GM23248 (cell line): ENCODE results near the gene PRR22. TPM values are rescaled to one million over a fixed set of nuclear protein-coding genes. Genes with fewer than 3 reads are reported as not detected.

ENCODE experiments used
- DNase-seq: peaks from one replicate; pipeline ENCODE4 v3.0.0-alpha.2; 2015
- H2AFZ ChIP-seq: fragments of 200-600 bp; sonication (generic); 2 replicates; pipeline ENCODE4 v1.6.1; 2016; ENCODE audit warnings: antibody characterized with exemption
- H3F3A ChIP-seq: fragments of 200-600 bp; sonication (generic); 2 replicates; pipeline ENCODE4 v1.6.1; 2016; ENCODE audit warnings: mild to moderate bottlenecking, antibody characterized with exemption, mixed run types; ENCODE audit not compliant: insufficient read depth
- H3K27ac ChIP-seq: fragments of 200-600 bp; sonication (generic); 2 replicates; pipeline ENCODE4 v1.5.1; 2016; ENCODE audit warnings: mild to moderate bottlenecking
- H3K27me3 ChIP-seq: fragments of 200-600 bp; sonication (generic); replicated peaks from 2 replicates; pipeline ENCODE4 v1.6.1; 2016; ENCODE audit warnings: mild to moderate bottlenecking; ENCODE audit not compliant: insufficient read depth
- H3K36me3 ChIP-seq: fragments of 200-600 bp; sonication (generic); 2 replicates; pipeline ENCODE4 v1.6.1; 2016; ENCODE audit warnings: low read depth, mild to moderate bottlenecking
- H3K4me1 ChIP-seq: fragments of 200-600 bp; sonication (generic); 2 replicates; pipeline ENCODE4 v1.6.1; 2016; ENCODE audit warnings: mild to moderate bottlenecking; ENCODE audit not compliant: insufficient read depth
- H3K4me2 ChIP-seq: fragments of 200-600 bp; sonication (generic); one replicate; pipeline ENCODE4 v1.6.1; 2016; ENCODE audit warnings: mild to moderate bottlenecking; ENCODE audit not compliant: unreplicated experiment
- H3K4me3 ChIP-seq: fragments of 200-600 bp; sonication (generic); 2 replicates; pipeline ENCODE4 v1.5.1; 2016; ENCODE audit warnings: mild to moderate bottlenecking
- H3K79me2 ChIP-seq: fragments of 200-600 bp; sonication (generic); 2 replicates; pipeline ENCODE4 v1.6.1; 2016; ENCODE audit warnings: mild to moderate bottlenecking; ENCODE audit not compliant: insufficient read depth
- H3K9ac ChIP-seq: fragments of 200-600 bp; sonication (generic); 2 replicates; pipeline ENCODE4 v1.6.1; 2016; ENCODE audit warnings: mild to moderate bottlenecking
- H3K9me2 ChIP-seq: fragments of 200-600 bp; sonication (generic); 2 replicates; pipeline ENCODE4 v1.6.1; 2016; ENCODE audit warnings: mixed run types, mild to moderate bottlenecking, moderate library complexity; ENCODE audit not compliant: insufficient read depth
- H3K9me3 ChIP-seq: fragments of 200-600 bp; sonication (generic); one replicate; pipeline ENCODE4 v1.6.1; 2017; ENCODE audit warnings: low read depth
- H4K20me1 ChIP-seq: fragments of 200-600 bp; sonication (generic); 2 replicates; pipeline ENCODE4 v1.6.0; 2016; ENCODE audit not compliant: insufficient read depth
- EZH2 ChIP-seq: fragments of 200-600 bp; sonication (generic); IDR thresholded peaks from 2 replicates; pipeline ENCODE4 v1.6.1; 2018; ENCODE audit warnings: antibody characterized with exemption, mild to moderate bottlenecking; ENCODE audit not compliant: insufficient read depth, poor library complexity, severe bottlenecking
- EZH2phosphoT487 ChIP-seq: fragments of 200-600 bp; sonication (generic); IDR thresholded peaks from 2 replicates; pipeline ENCODE4 v1.6.1; 2018; ENCODE audit warnings: antibody characterized with exemption, moderate library complexity, mild to moderate bottlenecking, low read depth; ENCODE audit not compliant: insufficient read depth
- WGBS, 2 experiments: methylation state at CpG; one replicate each; pipeline ENCODE4 v1.1.6; 2015 to 2017; ENCODE audit warnings: low lambda C conversion rate in 2 of 2, low coverage in 1 of 2; ENCODE audit errors: missing lambda C conversion rate in 2 of 2; 5-methylcytosine and 5-hydroxymethylcytosine counted together
- in situ Hi-C: fragments of 300-500 bp; cut with MboI; formaldehyde crosslinking; loops from 2 replicates; pipeline ENCODE4 v1.15.0; 2020
- polyA plus RNA-seq: library from polyadenylated mRNA; unstranded; fragments of >200 nt; fragmentation: Nextera tagmentation; extraction: Ambion mirVana; gene quantifications from 2 replicates; pipeline ENCODE4 v1.2.1, GENCODE V29; 2016
- total RNA-seq: library from RNA; depleted of rRNA; stranded (reverse); fragments of >200 nt; shearing (Covaris generic); gene quantifications from 2 replicates; pipeline ENCODE4 v1.2.3, GENCODE V29; 2014

Gene PRR22
- total and polyA plus RNA-seq, 2 experiments from 2014 or later = 0.19 TPM; not detected in 1

DNA sequence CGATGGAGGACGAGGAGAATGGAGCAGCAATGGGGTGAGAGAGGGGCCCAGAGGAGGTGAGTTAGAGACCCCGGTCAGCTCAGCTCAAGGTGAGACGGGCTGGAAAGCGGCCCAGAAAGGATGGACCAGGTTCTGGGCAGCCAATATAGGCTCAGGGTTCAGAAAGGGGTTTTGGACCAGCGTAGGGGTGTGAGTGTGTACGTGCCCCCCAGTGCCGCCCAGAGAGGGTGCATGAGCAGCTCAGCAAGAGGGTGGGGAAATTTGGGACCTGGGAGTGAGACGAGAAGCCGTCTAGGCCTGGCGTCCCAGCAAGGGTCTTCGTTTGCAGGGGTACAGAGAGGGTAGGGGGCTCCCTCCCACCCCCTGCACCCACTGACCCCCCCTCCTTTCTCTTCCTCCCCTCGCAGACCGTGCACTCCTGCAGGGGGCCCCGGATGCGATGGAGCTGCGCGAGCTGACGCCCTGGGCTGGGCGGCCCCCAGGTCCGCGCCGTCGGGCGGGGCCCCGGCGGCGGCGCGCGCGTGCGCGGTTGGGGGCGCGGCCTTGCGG lies 42.9 kb upstream of the PRR22 start:
- Histone ChIP-seq H2AFZ (peak overlapping the region; percentile 79), H3K9me2 (no peaks in the 10 kb centered on the region), H3K79me2 (no peaks in the 10 kb centered on the region), H3K36me3 (no peaks in the 10 kb centered on the region), H3K4me2 (no peak overlapping the region), H3K9me3 (no peaks in the 10 kb centered on the region), H4K20me1 (no peaks in the 10 kb centered on the region), H3K27ac (no peak overlapping the region), H3K9ac (no peak overlapping the region), H3K27me3 (no peaks in the 10 kb centered on the region; the same call in 1 of the 2 replicates), H3K4me1 (no peaks in the 10 kb centered on the region), H3F3A (no peaks in the 10 kb centered on the region), H3K4me3 (peak overlapping the region; percentile 69)
- no peak for DNase-seq
- in situ Hi-C loops = no loop called here
- TF ChIP-seq EZH2phosphoT487 = no peak
- TF ChIP-seq EZH2 = no peak
- WGBS, 2 experiments = 16 to 26% methylated on average over 18 to 37 of the region's 37 CpGs

GRCh38 chr19:5826531-5827341 lies 42.2 kb upstream of the PRR22 start:
- Histone ChIP-seq H3K9me2 (no peaks in the 10 kb centered on the region), H3F3A (no peaks in the 10 kb centered on the region), H3K4me3 (no peak overlapping the region), H3K27me3 (no peaks in the 10 kb centered on the region; the same call in 1 of the 2 replicates), H3K4me2 (no peak overlapping the region), H3K36me3 (no peaks in the 10 kb centered on the region), H3K9me3 (no peaks in the 10 kb centered on the region), H3K27ac (no peak overlapping the region), H3K79me2 (no peaks in the 10 kb centered on the region), H4K20me1 (no peaks in the 10 kb centered on the region), H3K4me1 (no peaks in the 10 kb centered on the region), H2AFZ (no peak overlapping the region), H3K9ac (no peak overlapping the region)
- TF ChIP-seq EZH2phosphoT487 = no peak
- no peak for TF ChIP-seq EZH2
- DNase-seq = peak; percentile 67
- in situ Hi-C loops = no loop called here
- 20 to 21% methylated on average over 24 of the region's 24 CpGs for WGBS, 2 experiments

DNA sequence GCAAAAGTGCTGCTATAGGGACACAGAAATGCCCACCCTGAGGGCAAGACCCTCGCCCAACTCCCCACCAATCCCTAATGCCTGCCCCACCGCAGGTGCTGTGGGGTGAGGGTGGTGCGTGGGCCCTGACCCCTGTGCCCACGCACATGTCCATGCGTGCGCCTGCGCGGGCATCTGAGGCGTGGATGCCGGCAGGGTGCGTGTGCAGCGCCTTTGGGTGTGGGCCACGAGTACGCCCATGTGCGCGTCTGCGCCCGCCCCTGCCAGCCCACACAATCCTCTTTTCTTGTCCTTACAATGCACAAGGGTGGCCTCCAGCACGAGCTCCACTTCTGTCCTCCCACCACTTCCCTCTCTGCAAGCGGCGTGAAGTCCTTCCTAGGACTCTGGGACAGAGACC lies 40.6 kb upstream of the PRR22 start:
- no peak overlapping the region for H3K27ac ChIP-seq
- H3K4me1 ChIP-seq = no peaks in the 10 kb centered on the region
- H3K9me2 ChIP-seq = no peaks in the 10 kb centered on the region
- in situ Hi-C loops = no loop called here
- H3K36me3 ChIP-seq = no peaks in the 10 kb centered on the region
- 77 to 87% methylated on average over 21 of the region's 21 CpGs for WGBS, 2 experiments
- TF ChIP-seq EZH2phosphoT487 = no peak
- no peak for TF ChIP-seq EZH2
- H3K79me2 ChIP-seq = no peaks in the 10 kb centered on the region
- H3F3A ChIP-seq = no peaks in the 10 kb centered on the region
- DNase-seq = no peak
- no peaks in the 10 kb centered on the region; the same call in 1 of the 2 replicates for H3K27me3 ChIP-seq
- no peaks in the 10 kb centered on the region for H4K20me1 ChIP-seq
- H3K9ac ChIP-seq = no peak overlapping the region
- H3K9me3 ChIP-seq = no peaks in the 10 kb centered on the region
- no peak overlapping the region for H3K4me2 ChIP-seq
- H3K4me3 ChIP-seq = no peak overlapping the region
- H2AFZ ChIP-seq = no peak overlapping the region

DNA sequence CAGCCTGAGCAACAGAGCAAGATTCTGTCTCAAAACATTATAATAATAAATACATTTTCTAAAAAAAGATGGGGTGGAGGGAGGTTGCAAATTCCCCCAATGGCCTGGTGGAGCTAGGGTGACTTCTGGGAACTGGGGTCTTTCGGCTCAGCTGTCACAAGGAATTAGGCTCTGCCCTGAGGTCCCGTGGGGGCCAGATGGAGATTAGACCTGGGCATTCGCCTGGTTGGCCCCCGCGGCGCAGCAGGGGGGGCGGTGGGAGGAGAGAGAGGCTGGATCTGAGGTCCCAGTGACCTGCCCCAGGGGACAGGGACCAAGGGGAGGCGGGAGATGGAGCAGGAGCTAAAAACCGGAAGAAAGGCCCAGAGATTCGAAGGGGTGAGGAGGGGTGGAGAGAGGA lies 40.2 kb upstream of the PRR22 start:
- in situ Hi-C loops = no loop called here
- WGBS, 2 experiments = 67 to 78% methylated on average over 9 to 10 of the region's 10 CpGs
- H3K27me3 ChIP-seq = no peaks in the 10 kb centered on the region; the same call in 1 of the 2 replicates

More for the DNA sequence above, 40.2 kb upstream of the PRR22 start:
- no peak for DNase-seq
- Histone ChIP-seq H3K9ac (no peak overlapping the region), H4K20me1 (no peaks in the 10 kb centered on the region), H3F3A (no peaks in the 10 kb centered on the region), H3K4me2 (no peak overlapping the region), H3K79me2 (no peaks in the 10 kb centered on the region), H3K36me3 (no peaks in the 10 kb centered on the region), H3K4me3 (no peak overlapping the region), H3K27ac (no peak overlapping the region), H3K9me2 (no peaks in the 10 kb centered on the region), H3K9me3 (no peaks in the 10 kb centered on the region), H2AFZ (no peak overlapping the region), H3K4me1 (no peaks in the 10 kb centered on the region)
- TF ChIP-seq EZH2 = no peak
- TF ChIP-seq EZH2phosphoT487 = no peak
